DND-41 (cell line): ENCODE results near the gene SCLY.

Experiments used
- ATAC-seq: fragments of 200-7000 bp; cut with Tn5 transposase; 3 replicates; pipeline ENCODE4 v1.9.1; 2021; ENCODE audit warnings: low read depth; ENCODE audit not compliant: insufficient read depth
- DNase-seq: peaks from one replicate; pipeline ENCODE4 v3.0.0-alpha.2; 2020
- H2AFZ ChIP-seq: 2 replicates; pipeline ENCODE4 v1.6.0; 2012; ENCODE audit warnings: low read depth, low read length
- H3K27ac ChIP-seq: 2 replicates; pipeline ENCODE4 v1.5.1; 2012; ENCODE audit warnings: low read length, inconsistent platforms
- H3K27me3 ChIP-seq: fragments of 200-600 bp; sonication (generic); 2 replicates; pipeline ENCODE4 v1.6.0; 2012; ENCODE audit warnings: low read length, mild to moderate bottlenecking, inconsistent platforms; ENCODE audit not compliant: insufficient read depth, poor library complexity
- H3K36me3 ChIP-seq: 2 replicates; pipeline ENCODE4 v1.5.1; 2012; ENCODE audit warnings: low read length, inconsistent platforms; ENCODE audit not compliant: insufficient read depth
- H3K4me1 ChIP-seq: 2 replicates; pipeline ENCODE4 v1.5.1; 2012; ENCODE audit warnings: mild to moderate bottlenecking, low read length; ENCODE audit not compliant: insufficient read depth
- H3K4me2 ChIP-seq: 2 replicates; pipeline ENCODE4 v1.6.0; 2012; ENCODE audit warnings: mild to moderate bottlenecking, moderate library complexity, low read length, inconsistent platforms; ENCODE audit not compliant: insufficient read depth
- H3K4me3 ChIP-seq, 2 experiments: fragments of 200-600 bp in 1 of 2; shearing (Covaris generic) in 1 of 2; 2 replicates each; pipeline ENCODE4 v1.5.1; 2012 to 2016; ENCODE audit warnings: inconsistent platforms in 2 of 2, low read length in 2 of 2, mild to moderate bottlenecking in 2 of 2, low read depth in 1 of 2, moderate library complexity in 1 of 2
- H3K79me2 ChIP-seq: 2 replicates; pipeline ENCODE4 v1.6.0; 2012; ENCODE audit warnings: low read length, inconsistent platforms; ENCODE audit not compliant: insufficient read depth
- H3K9ac ChIP-seq: 2 replicates; pipeline ENCODE4 v1.6.0; 2012; ENCODE audit warnings: low read depth, mild to moderate bottlenecking, inconsistent platforms, low read length, moderate library complexity
- H3K9me3 ChIP-seq: 2 replicates; pipeline ENCODE4 v1.5.1; 2012; ENCODE audit warnings: low read length, moderate library complexity, mild to moderate bottlenecking, inconsistent platforms; ENCODE audit not compliant: insufficient read depth, severe bottlenecking
- H4K20me1 ChIP-seq: 2 replicates; pipeline ENCODE4 v1.6.0; 2012; ENCODE audit warnings: low read length; ENCODE audit not compliant: insufficient read depth
- CTCF ChIP-seq: IDR thresholded peaks from 2 replicates; pipeline ENCODE4 v1.5.1; 2012; ENCODE audit warnings: borderline replicate concordance, low read length, moderate library complexity, mild to moderate bottlenecking; ENCODE audit not compliant: poor library complexity, severe bottlenecking; ENCODE audit errors: extremely low read depth
- EZH2 ChIP-seq: IDR thresholded peaks from 3 replicates; pipeline ENCODE4 v1.6.1; 2012; ENCODE audit warnings: borderline replicate concordance, low read depth, mild to moderate bottlenecking, moderate library complexity, low read length, inconsistent platforms; ENCODE audit not compliant: severe bottlenecking

The SCLY gene

GRCh38 chr2:238117199-238118154 lies 56.7 kb downstream of the SCLY start:
- TF ChIP-seq EZH2 (no peak), CTCF (no peak)
- Histone ChIP-seq H3K4me2 (no peak overlapping the region), H3K4me3 (no peak overlapping the region), H3K27ac (no peak overlapping the region), H3K4me1 (no peaks in the 10 kb centered on the region), H4K20me1 (no peaks in the 10 kb centered on the region), H3K79me2 (no peaks in the 10 kb centered on the region), H2AFZ (no peak overlapping the region), H3K36me3 (no peaks in the 10 kb centered on the region), H3K9ac (no peak overlapping the region), H3K27me3 (peaks cover 19% of the 10 kb centered on the region), H3K9me3 (peaks cover 3% of the 10 kb centered on the region)
- DNase-seq: no peak
- no peak for ATAC-seq

- no peak overlapping the region for H3K27ac ChIP-seq
- H2AFZ ChIP-seq: no peak overlapping the region
- H3K9ac ChIP-seq: no peak overlapping the region
- no peaks in the 10 kb centered on the region for H4K20me1 ChIP-seq
- H3K79me2 ChIP-seq: no peaks in the 10 kb centered on the region
- DNase-seq: no peak
- peaks cover 19% of the 10 kb centered on the region for H3K27me3 ChIP-seq
- H3K36me3 ChIP-seq: no peaks in the 10 kb centered on the region
- H3K4me1 ChIP-seq: no peaks in the 10 kb centered on the region
- TF ChIP-seq EZH2 (no peak), CTCF (no peak)
- H3K4me2 ChIP-seq: no peak overlapping the region
- no peak overlapping the region for H3K4me3 ChIP-seq
- H3K9me3 ChIP-seq: no peaks in the 10 kb centered on the region
- ATAC-seq: no peak; the same call in 2 of the 3 replicates
These were observed 59.1 kb downstream of the SCLY start for GRCh38 chr2:238119756-238120462.

GRCh38 chr2:238120463-238121298 lies 59.9 kb downstream of the SCLY start:
- H3K27ac ChIP-seq: no peak overlapping the region
- no peaks in the 10 kb centered on the region for H3K79me2 ChIP-seq
- H2AFZ ChIP-seq: no peak overlapping the region
- H3K27me3 ChIP-seq: peaks cover 19% of the 10 kb centered on the region
- H3K4me3 ChIP-seq: no peak overlapping the region
- ATAC-seq (no peak), DNase-seq (no peak)
- H3K9ac ChIP-seq: no peak overlapping the region
- no peaks in the 10 kb centered on the region for H3K9me3 ChIP-seq
- no peaks in the 10 kb centered on the region; the same call in 1 of the 2 replicates for H4K20me1 ChIP-seq
- no peaks in the 10 kb centered on the region for H3K4me1 ChIP-seq
- no peak overlapping the region for H3K4me2 ChIP-seq
- H3K36me3 ChIP-seq: no peaks in the 10 kb centered on the region
- no peak for TF ChIP-seq CTCF
- TF ChIP-seq EZH2: no peak
